ENCODE data around the gene PIEZO1. TPM values are rescaled to one million over a fixed set of nuclear protein-coding genes. Genes with fewer than 3 reads are reported as not detected.

Gene PIEZO1
- total RNA-seq, 1 donor from 2014 or later, result 5.5 TPM

- H3K79me2 ChIP-seq (ENCODE audit: low read depth), result no peaks in the 10 kb centered on the region
- no peak overlapping the region for H3K9ac ChIP-seq
- H3K36me3 ChIP-seq, result no peaks in the 10 kb centered on the region
- no peaks in the 10 kb centered on the region for H3K27me3 Mint-ChIP-seq (ENCODE audit: insufficient read depth, low read depth)
- no peak overlapping the region for H3K4me3 Mint-ChIP-seq
- H3K9me3 Mint-ChIP-seq, result no peaks in the 10 kb centered on the region
- DNase-seq (ENCODE audit: low spot score), result peak; percentile 79
- peaks cover 25% of the 10 kb centered on the region for H3F3A ChIP-seq (ENCODE audit: low read depth)
- no peaks in the 10 kb centered on the region for H3K36me3 Mint-ChIP-seq
- H3K27ac Mint-ChIP-seq, result peak overlapping the region; percentile 93
- TF ChIP-seq EZH2phosphoT487 (IDR thresholded peaks at IDR 0.05) (no peak), CTCF (IDR thresholded peaks at IDR 0.05) (peak; percentile 27)
- peaks cover 22% of the 10 kb centered on the region for H3K4me1 ChIP-seq
- no peaks in the 10 kb centered on the region for H3K9me3 ChIP-seq (ENCODE audit: low read depth)
- H4K20me1 ChIP-seq (ENCODE audit: low read depth), result no peaks in the 10 kb centered on the region
- H3K4me2 ChIP-seq, result peak overlapping the region; percentile 27
- H3K27me3 ChIP-seq, result no peaks in the 10 kb centered on the region
- no peak overlapping the region for H3K27ac ChIP-seq
- no peak overlapping the region for H3K4me3 ChIP-seq
- no peak overlapping the region for H2AFZ ChIP-seq (replicated peaks)
- H3K4me1 Mint-ChIP-seq, result peaks cover 22% of the 10 kb centered on the region
Measured at GRCh38 chr16:88759245-88759975, 25.6 kb downstream of the PIEZO1 start.

GRCh38 chr16:88758944-88759244, 26.1 kb downstream of the PIEZO1 start:
- no peak overlapping the region for H3K9ac ChIP-seq
- H3K79me2 ChIP-seq (ENCODE audit: low read depth), result no peaks in the 10 kb centered on the region
- H3K27me3 ChIP-seq, result no peaks in the 10 kb centered on the region
- H3K4me3 ChIP-seq, result no peak overlapping the region
- no peak for DNase-seq (ENCODE audit: low spot score)
- Mint-ChIP-seq H3K4me3 (no peak overlapping the region), H3K4me1 (peaks cover 22% of the 10 kb centered on the region), H3K27me3 (ENCODE audit: insufficient read depth, low read depth) (no peaks in the 10 kb centered on the region), H3K27ac (no peak overlapping the region), H3K9me3 (no peaks in the 10 kb centered on the region), H3K36me3 (no peaks in the 10 kb centered on the region)
- peaks cover 17% of the 10 kb centered on the region for H3K4me1 ChIP-seq
- H3F3A ChIP-seq (ENCODE audit: low read depth), result peaks cover 21% of the 10 kb centered on the region
- no peak overlapping the region for H3K4me2 ChIP-seq
- H4K20me1 ChIP-seq (ENCODE audit: low read depth), result no peaks in the 10 kb centered on the region
- H3K27ac ChIP-seq, result no peak overlapping the region
- no peak for TF ChIP-seq EZH2phosphoT487 (IDR thresholded peaks at IDR 0.05)
- no peak for TF ChIP-seq EZH2 (IDR thresholded peaks at IDR 0.05)
- no peak for TF ChIP-seq CTCF (IDR thresholded peaks at IDR 0.05)
- no peak overlapping the region for H2AFZ ChIP-seq (replicated peaks)
- H3K36me3 ChIP-seq, result no peaks in the 10 kb centered on the region
- H3K9me3 ChIP-seq (ENCODE audit: low read depth), result no peaks in the 10 kb centered on the region

- DNase-seq (ENCODE audit: low spot score), result no peak
- Mint-ChIP-seq H3K9me3 (no peaks in the 10 kb centered on the region), H3K27me3 (ENCODE audit: insufficient read depth, low read depth) (no peaks in the 10 kb centered on the region), H3K4me1 (peaks cover 19% of the 10 kb centered on the region), H3K36me3 (no peaks in the 10 kb centered on the region), H3K27ac (no peak overlapping the region), H3K4me3 (no peak overlapping the region)
- peaks cover 22% of the 10 kb centered on the region for H3F3A ChIP-seq (ENCODE audit: low read depth)
- no peak overlapping the region for H3K4me2 ChIP-seq
- no peaks in the 10 kb centered on the region for H3K9me3 ChIP-seq (ENCODE audit: low read depth)
- no peaks in the 10 kb centered on the region for H3K79me2 ChIP-seq (ENCODE audit: low read depth)
- no peaks in the 10 kb centered on the region for H3K36me3 ChIP-seq
- no peak overlapping the region for H3K4me3 ChIP-seq
- no peak overlapping the region for H3K9ac ChIP-seq
- H2AFZ ChIP-seq (replicated peaks), result no peak overlapping the region
- no peaks in the 10 kb centered on the region for H3K27me3 ChIP-seq
- TF ChIP-seq EZH2phosphoT487 (IDR thresholded peaks at IDR 0.05), result no peak
- no peak for TF ChIP-seq EZH2 (IDR thresholded peaks at IDR 0.05)
- TF ChIP-seq CTCF (IDR thresholded peaks at IDR 0.05), result no peak
- H3K27ac ChIP-seq, result no peak overlapping the region
- H3K4me1 ChIP-seq, result peaks cover 12% of the 10 kb centered on the region
- no peaks in the 10 kb centered on the region for H4K20me1 ChIP-seq (ENCODE audit: low read depth)
Measured at GRCh38 chr16:88758227-88758943, 26.6 kb downstream of the PIEZO1 start.
